ENCODE results near the gene L3HYPDH.

Gene L3HYPDH

DNA sequence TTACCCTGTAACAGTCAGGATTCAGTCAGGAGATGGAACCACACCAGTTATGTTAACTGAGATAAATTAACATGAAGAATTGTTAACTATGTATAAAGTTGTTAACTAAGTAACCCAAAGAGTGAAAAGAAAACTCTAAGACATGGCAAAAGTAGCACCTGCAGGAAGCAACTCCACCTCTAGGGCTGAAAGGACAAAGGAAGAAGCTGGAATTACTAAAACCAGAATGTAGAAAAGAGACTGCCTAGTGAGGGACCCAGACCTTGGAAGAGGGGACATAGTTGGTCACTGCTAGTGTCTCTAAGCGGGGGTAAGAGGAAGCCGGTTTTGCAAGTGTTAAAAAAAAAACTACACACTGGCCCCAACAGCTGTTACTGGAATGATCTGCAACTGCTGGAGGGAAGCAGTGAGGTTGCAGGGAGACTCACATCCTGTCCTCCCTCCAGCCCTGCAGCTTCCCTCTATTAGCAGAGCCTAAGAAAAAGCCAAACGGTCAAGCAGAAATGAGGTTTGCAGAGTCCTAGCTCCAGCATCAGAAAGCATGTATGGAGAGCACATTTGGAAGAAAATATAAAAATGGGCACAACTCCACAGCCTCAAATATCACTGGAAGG is 58.8 kb downstream of the L3HYPDH start:
- Histone ChIP-seq H3K9me3 (ENCODE audit: control insufficient read depth, insufficient read depth, low read length) (no peaks in the 10 kb centered on the region), H3K9ac (ENCODE audit: low read depth, low read length) (no peak overlapping the region), H3K27me3 (ENCODE audit: control insufficient read depth, insufficient read depth, low read length) (no peaks in the 10 kb centered on the region), H3K27ac (ENCODE audit: low read depth, low read length) (no peak overlapping the region), H3K4me3 (ENCODE audit: low read depth, low read length) (no peak overlapping the region), H3K4me1 (ENCODE audit: control insufficient read depth, insufficient read depth, low read length) (no peaks in the 10 kb centered on the region), H3K36me3 (ENCODE audit: control insufficient read depth, insufficient read depth, low read length) (no peaks in the 10 kb centered on the region)

- Histone ChIP-seq H3K27me3 (ENCODE audit: control insufficient read depth, insufficient read depth, low read length) (no peaks in the 10 kb centered on the region), H3K9ac (ENCODE audit: low read depth, low read length) (no peak overlapping the region), H3K4me1 (ENCODE audit: control insufficient read depth, insufficient read depth, low read length) (no peaks in the 10 kb centered on the region), H3K9me3 (ENCODE audit: control insufficient read depth, insufficient read depth, low read length) (no peaks in the 10 kb centered on the region), H3K4me3 (ENCODE audit: low read depth, low read length) (no peak overlapping the region), H3K36me3 (ENCODE audit: control insufficient read depth, insufficient read depth, low read length) (no peaks in the 10 kb centered on the region), H3K27ac (ENCODE audit: low read depth, low read length) (no peak overlapping the region)
Observed at GRCh38 chr14:59424341-59425071, 59.7 kb downstream of the L3HYPDH start.
